GM12865 (cell line): Measurements from ENCODE around the gene F10.
"Not testable (repeated sequence)": the region's sequence is repeated elsewhere in the genome, so short reads cannot be mapped to it uniquely, and the experiment has no call there.

Source experiments
- DNase-seq: peaks from one replicate; pipeline ENCODE4 v3.0.0; 2010; ENCODE audit warnings: low read depth
- H3K4me3 ChIP-seq: 2 replicates; pipeline ENCODE4 v1.5.1; 2011; ENCODE audit warnings: mild to moderate bottlenecking, low read depth, low read length, control low read depth
- TF ChIP-seq, protein P1 (sequence below): IDR thresholded peaks from 2 replicates; pipeline ENCODE4 v1.5.1; 2011; ENCODE audit warnings: low read length, control low read depth, low read depth, inconsistent platforms; ENCODE audit not compliant: insufficient read depth; ENCODE audit errors: missing control alignments

The F10 gene

DNA sequence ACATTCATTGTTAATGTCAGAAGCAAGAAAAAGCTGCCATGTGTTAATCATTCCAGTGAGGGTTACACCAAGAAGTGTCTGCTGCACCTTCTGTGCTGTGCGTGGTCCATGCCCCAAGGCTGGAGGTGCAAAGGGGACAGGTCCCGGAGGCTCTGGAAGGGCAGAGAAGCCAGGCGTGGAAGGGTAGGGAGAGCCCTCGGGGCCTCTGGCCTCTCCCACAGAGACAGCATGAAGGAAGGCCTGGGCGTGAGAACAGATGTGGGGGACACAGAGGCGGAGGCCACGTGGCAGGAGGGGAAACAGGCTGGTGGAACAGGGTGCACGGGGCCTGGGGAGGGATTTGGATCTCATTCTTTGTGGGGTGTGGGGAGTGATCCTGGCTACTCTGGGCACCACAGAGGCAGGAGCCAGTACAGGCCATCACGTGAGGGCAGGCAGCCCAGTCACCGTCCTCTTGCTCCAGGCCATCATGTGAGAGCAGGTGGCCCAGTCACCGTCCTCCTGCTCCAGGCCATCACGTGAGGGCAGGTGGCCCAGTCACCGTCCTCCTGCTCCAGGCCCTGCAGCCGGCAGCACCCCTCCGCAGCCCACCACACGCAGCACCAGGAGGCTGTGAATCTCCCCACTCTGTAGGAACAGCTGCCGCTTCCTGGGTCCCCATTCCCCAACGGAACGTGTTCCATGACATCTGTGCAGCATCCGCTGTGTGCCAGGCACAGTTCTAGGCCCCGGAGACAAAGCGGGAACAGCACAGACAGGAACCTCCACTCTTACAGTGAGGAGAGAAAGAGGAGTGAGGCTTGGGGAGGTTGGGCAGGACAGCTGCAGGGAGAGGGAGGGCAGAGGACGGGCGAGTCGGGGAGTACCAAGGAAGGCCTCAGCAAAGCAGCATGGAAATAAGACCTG, 27.2 kb upstream of the F10 start:
- no peak for DNase-seq
- H3K4me3 ChIP-seq, result no peak overlapping the region
- TF ChIP-seq, protein P1, sequence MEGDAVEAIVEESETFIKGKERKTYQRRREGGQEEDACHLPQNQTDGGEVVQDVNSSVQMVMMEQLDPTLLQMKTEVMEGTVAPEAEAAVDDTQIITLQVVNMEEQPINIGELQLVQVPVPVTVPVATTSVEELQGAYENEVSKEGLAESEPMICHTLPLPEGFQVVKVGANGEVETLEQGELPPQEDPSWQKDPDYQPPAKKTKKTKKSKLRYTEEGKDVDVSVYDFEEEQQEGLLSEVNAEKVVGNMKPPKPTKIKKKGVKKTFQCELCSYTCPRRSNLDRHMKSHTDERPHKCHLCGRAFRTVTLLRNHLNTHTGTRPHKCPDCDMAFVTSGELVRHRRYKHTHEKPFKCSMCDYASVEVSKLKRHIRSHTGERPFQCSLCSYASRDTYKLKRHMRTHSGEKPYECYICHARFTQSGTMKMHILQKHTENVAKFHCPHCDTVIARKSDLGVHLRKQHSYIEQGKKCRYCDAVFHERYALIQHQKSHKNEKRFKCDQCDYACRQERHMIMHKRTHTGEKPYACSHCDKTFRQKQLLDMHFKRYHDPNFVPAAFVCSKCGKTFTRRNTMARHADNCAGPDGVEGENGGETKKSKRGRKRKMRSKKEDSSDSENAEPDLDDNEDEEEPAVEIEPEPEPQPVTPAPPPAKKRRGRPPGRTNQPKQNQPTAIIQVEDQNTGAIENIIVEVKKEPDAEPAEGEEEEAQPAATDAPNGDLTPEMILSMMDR, result no peak

DNA sequence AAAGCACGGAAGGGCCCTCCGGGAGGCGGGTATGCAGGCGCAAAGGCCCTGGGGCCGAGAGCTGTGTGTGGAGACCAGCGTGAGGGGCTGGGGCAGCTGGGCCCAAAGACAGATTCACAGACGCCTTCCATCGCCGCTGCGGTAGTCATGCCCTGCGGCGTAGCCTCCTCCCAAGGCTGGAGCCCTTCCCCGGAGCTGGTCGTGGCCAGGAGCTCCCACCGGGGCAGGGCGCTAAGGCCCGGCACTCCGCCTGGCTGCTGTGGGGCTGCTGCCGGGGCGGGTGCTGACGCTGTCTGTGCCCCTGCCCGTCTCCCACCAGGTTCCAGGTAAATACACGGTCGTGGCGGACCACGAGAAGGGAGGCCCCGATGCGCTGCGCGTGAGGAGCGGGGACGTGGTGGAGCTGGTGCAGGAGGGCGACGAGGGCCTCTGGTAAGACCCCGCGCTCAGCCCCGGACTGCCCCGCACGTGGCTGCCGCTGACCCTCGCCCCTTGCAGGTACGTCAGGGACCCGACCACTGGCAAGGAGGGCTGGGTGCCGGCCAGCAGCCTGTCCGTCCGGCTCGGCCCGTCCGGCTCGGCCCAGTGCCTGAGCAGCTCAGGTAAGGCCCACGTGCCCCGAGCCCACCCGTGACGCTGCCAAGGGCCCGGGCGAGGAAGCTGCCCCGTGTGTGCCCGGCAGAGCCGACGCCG, 26.4 kb upstream of the F10 start:
- H3K4me3 ChIP-seq, result no peak overlapping the region
- DNase-seq, result no peak
- TF ChIP-seq, protein P1, result no peak

DNA sequence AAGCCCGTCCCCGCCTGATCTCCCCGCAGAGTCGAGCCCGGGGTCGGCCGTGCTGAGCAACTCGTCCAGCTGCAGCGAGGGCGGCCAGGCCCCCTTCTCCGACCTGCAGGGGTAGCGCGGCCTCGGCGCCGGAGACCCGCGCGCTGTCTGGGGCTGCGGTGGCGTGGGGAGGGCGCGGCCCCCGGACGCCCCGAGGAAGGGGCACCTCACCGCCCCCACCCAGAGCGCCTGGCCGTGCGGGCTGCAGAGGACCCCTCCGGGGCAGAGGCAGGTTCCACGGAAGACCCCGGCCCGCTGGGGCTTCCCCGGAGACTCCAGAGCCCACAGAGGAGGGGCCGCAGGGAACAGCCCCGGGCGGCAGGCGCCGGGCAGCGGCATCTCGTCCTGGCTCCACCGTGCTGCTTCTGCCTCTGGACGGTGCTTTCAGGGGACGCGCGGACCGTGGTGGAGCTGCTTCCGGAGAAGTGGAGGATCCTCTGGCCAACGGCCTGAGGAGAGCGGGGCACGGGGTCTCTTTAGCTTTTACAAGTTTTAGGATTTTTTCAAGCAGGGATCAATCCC, 25.8 kb upstream of the F10 start:
- TF ChIP-seq, protein P1, result no peak
- no peak overlapping the region for H3K4me3 ChIP-seq

DNA sequence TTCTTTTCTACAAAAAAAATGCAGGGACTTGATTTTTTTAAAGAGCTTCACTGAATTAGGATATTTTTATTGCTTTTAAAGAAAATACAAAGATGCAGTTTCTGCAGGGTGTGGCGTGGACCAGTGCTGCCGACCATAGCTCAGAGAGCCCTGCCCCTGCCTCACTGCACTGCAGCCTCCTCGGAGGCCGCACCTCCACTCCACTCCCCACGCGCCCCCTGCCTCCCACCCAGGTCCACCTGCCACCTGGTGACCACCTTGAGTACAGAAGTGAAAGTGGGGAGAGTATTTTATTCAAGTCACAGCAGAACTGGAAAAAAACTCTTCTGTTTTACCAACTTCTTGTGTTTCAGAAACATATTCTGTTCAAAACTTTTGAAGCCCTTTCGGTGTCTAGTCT, 24.9 kb upstream of the F10 start:
- TF ChIP-seq, protein P1, result no peak
- no peak for DNase-seq
- no peak overlapping the region for H3K4me3 ChIP-seq

More for the DNA sequence above, 25.8 kb upstream of the F10 start:
- DNase-seq, result no peak

DNA sequence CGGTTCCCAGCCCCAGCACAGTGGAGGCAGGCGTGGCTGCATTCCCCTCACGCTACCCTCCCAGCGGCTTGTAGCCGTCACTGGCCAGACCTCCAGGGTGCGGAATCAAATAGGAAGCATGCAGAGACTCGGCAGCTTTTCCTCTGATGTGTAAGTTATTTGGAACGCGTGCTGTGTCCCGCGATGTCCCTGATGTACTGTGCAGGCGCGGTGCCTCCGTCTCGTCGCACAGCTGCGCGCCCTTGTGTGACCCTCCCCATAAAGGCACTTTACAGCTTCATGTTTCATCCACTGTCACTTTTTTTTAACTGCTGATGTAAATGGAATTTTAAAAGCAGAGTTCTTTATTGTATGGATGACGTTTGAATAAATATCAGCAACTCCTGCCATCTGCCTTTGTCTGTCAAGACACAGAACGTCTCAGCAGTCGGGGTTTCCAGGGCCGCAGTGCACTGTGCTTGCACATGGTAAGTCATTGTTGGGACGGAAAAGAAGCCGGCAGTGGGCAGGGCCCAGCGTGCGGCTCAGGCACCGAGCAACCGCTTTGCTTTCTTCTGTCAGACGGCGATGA, 24.4 kb upstream of the F10 start:
- H3K4me3 ChIP-seq, result no peak overlapping the region
- DNase-seq, result no peak
- TF ChIP-seq, protein P1, result no peak

DNA sequence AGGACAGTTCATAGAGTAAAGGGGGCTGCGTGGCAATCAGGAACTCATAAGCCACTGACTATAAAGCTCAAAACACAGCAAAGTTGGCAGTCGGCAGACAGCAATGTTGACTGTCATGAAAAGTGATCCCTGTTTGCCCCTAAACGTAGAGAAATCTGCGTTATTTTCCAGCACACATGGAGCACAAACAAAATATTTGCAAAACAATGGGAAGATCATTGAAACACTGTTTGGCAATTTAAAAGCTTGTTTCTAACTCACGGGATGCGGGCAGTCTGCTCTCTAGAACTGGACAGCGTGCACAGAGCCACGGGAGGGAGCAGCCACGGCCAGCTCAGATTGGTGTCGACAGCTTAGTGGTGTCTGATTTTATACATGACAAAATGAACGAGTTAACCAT, 23.5 kb upstream of the F10 start:
- no peak for DNase-seq
- no peak overlapping the region for H3K4me3 ChIP-seq
- TF ChIP-seq, protein P1, result no peak

DNA sequence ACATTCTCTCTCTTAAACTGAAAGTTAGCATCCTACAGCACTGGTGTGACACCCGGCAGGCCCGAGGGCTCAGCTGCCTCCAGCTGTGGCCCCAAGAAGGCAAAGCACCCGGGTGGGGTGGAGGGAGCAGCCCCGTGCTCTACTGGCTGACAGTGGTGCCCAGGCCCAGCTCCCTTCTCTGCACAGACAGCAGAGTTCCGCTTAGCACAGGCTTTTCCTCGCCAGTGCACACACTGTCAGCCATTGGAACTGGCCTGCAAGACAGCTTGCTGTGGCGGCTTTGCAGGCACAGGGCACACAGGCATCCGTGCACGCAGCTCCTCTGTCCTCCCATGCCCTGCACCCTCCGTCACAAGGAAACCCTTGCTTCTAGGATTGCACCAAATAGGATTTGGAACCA, 20.3 kb upstream of the F10 start:
- H3K4me3 ChIP-seq, DNase-seq: not testable (repeated sequence)
